GM06990 (cell line): ENCODE measurements around the gene ARHGAP42.

Experiments
- DNase-seq: peaks from one replicate; pipeline ENCODE4 v3.0.0-alpha.2; 2011; ENCODE audit not compliant: insufficient read length; ENCODE audit errors: extremely low read depth
- H3K27me3 ChIP-seq: replicated peaks from 2 replicates; pipeline ENCODE4 v1.6.0; 2011; ENCODE audit warnings: low read length; ENCODE audit not compliant: control insufficient read depth, insufficient read depth
- H3K36me3 ChIP-seq: 2 replicates; pipeline ENCODE4 v1.5.1; 2011; ENCODE audit warnings: low read length; ENCODE audit not compliant: control insufficient read depth, insufficient read depth
- H3K4me3 ChIP-seq: replicated peaks from 2 replicates; pipeline ENCODE4 v1.5.1; 2011; ENCODE audit warnings: low read depth, mild to moderate bottlenecking, control low read depth, low read length
- TF ChIP-seq, protein P1 (sequence below): IDR thresholded peaks from 2 replicates; pipeline ENCODE4 v1.5.1; 2011; ENCODE audit warnings: low read length, control low read depth, mild to moderate bottlenecking, inconsistent platforms; ENCODE audit not compliant: insufficient read depth, poor library complexity, severe bottlenecking

The ARHGAP42 gene

DNA sequence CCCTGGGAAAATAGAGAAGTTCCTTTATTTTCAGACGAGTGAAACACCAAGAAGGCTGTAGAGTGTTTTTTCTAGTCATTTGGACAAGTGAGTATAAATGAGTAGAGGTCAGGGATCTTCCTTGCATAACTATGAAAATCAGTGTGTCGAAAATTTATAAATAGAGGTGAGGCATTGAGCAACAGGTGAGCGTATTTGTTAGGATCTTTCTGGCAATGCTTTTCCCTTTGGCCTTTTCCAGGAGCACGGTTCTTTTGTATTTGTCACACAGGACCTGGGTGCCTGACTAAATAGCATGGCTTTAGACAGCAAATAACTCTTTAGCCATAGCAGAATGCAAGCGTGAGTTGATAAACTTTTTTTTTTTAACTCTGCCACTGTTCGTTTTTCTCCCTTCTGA, 19.6 kb upstream of the ARHGAP42 start:
- H3K4me3 ChIP-seq, result no peak overlapping the region
- no peaks in the 10 kb centered on the region for H3K36me3 ChIP-seq
- no peaks in the 10 kb centered on the region for H3K27me3 ChIP-seq
- no peak for DNase-seq
- TF ChIP-seq, protein P1, sequence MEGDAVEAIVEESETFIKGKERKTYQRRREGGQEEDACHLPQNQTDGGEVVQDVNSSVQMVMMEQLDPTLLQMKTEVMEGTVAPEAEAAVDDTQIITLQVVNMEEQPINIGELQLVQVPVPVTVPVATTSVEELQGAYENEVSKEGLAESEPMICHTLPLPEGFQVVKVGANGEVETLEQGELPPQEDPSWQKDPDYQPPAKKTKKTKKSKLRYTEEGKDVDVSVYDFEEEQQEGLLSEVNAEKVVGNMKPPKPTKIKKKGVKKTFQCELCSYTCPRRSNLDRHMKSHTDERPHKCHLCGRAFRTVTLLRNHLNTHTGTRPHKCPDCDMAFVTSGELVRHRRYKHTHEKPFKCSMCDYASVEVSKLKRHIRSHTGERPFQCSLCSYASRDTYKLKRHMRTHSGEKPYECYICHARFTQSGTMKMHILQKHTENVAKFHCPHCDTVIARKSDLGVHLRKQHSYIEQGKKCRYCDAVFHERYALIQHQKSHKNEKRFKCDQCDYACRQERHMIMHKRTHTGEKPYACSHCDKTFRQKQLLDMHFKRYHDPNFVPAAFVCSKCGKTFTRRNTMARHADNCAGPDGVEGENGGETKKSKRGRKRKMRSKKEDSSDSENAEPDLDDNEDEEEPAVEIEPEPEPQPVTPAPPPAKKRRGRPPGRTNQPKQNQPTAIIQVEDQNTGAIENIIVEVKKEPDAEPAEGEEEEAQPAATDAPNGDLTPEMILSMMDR, result no peak

GRCh38 chr11:100670140-100670539, 16.9 kb upstream of the ARHGAP42 start:
- TF ChIP-seq, protein P1, result no peak
- no peak for DNase-seq
- Histone ChIP-seq H3K4me3 (no peak overlapping the region), H3K27me3 (no peaks in the 10 kb centered on the region), H3K36me3 (no peaks in the 10 kb centered on the region)

DNA sequence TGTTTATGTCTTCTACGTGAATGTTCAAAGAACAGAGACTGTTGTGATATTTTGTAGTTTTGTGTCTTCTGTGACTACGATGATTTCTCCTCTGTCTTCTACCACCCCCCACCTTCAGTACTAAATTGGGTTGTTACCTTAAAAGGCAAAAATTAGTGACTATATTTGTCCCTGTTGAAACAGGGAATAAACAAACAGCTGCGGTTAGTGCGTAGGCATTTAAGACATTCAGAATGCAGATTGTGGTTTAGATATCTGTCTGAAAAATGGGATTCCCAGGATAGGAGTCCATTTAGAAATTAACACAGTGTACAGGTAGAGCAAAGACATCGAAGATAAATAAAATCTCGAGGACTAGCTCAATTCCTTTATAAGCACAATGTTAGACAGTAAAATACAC, 15.6 kb upstream of the ARHGAP42 start:
- DNase-seq, result no peak
- H3K27me3 ChIP-seq, result no peaks in the 10 kb centered on the region
- TF ChIP-seq, protein P1, result no peak
- no peak overlapping the region for H3K4me3 ChIP-seq
- H3K36me3 ChIP-seq, result no peaks in the 10 kb centered on the region

- TF ChIP-seq, protein P1, result no peak
- no peak overlapping the region for H3K4me3 ChIP-seq
- DNase-seq, result no peak
- no peaks in the 10 kb centered on the region for H3K36me3 ChIP-seq
- no peaks in the 10 kb centered on the region for H3K27me3 ChIP-seq
Measured at GRCh38 chr11:100672498-100673033, 14.5 kb upstream of the ARHGAP42 start.

DNA sequence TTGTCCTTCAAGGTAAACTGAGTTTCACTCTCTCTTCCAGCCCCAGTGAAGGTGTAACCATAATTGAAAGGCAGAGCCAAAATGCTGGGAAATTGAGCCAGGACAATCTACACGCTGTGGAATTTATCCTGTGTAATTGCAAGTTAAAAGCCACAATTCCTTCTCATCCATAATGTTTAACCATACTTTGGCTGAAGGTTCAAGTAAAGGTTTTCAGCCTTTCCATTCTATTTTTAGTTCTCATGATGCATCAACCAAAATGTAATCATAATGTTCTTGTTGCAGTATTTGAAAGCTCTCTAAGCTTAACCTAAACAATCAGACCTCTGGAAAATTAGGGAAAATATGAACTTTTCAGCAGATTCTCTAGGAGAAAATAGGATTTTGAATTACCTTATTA, 14.0 kb upstream of the ARHGAP42 start:
- no peak for DNase-seq
- Histone ChIP-seq H3K36me3 (no peaks in the 10 kb centered on the region), H3K27me3 (no peaks in the 10 kb centered on the region), H3K4me3 (no peak overlapping the region)
- TF ChIP-seq, protein P1, result no peak

DNA sequence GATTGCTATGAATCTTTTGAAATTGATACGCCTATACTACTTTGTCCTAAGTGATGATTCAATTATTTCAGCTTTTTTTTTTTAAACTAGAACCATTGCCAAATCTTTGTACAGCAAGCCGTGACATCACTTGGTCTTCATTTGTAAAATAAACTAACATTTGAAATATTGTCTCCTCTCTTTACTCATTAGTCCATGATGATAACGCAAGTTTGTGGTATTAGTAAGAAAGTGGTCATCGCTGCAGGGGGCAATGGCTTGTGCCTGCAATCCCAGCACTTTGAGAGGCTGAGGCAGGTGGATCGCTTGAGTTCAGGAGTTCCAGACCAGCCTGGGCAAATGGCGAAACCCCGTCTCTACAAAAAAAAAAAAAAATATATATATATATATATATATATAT, 12.9 kb upstream of the ARHGAP42 start:
- Histone ChIP-seq H3K27me3 (no peaks in the 10 kb centered on the region), H3K36me3 (no peaks in the 10 kb centered on the region), H3K4me3 (no peak overlapping the region)
- TF ChIP-seq, protein P1, result no peak
- DNase-seq, result no peak
